Measurements from ENCODE around the gene GULP1. TPM values are rescaled to one million over a fixed set of nuclear protein-coding genes. Genes with fewer than 3 reads are reported as not detected.

The GULP1 gene
- total and polyA plus RNA-seq, 10 of the 15 experiments (the other 5 are each of a cell fraction or from before 2014, with no cell fraction given), result 0.02 to 1.3 (median 0.15) TPM; not detected in 5

DNA sequence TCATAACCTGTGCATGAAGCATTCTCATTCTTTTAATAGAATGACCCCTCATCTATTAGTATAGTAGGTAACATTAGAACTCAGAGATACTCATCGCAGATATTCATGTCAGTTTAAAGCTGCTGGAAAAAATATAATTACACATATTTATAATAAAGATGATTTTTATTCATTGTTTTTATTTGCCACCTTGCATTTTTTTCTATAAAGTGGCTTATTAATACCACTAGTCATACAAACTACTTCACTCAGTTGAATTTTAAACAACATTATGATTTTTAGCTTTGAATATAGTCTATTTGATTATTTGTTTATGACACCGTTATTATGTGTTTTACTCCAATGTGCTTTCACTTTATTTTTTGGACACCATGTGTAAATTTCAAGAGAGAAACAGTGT is 23.9 kb upstream of the GULP1 start:
- Histone ChIP-seq H3K4me2 (ENCODE audit: control insufficient read depth, insufficient read depth) (no peak overlapping the region), H3K9ac (ENCODE audit: control insufficient read depth, insufficient read depth, low read length) (no peak overlapping the region), H3K4me1 (ENCODE audit: control insufficient read depth, insufficient read depth, low read length) (no peaks in the 10 kb centered on the region), H4K20me1 (ENCODE audit: control insufficient read depth, insufficient read depth) (no peaks in the 10 kb centered on the region), H3K27me3 (replicated peaks in 1 of 2; ENCODE audit: control insufficient read depth in 2 of 2, insufficient read depth in 2 of 2, low read length in 1 of 2) (no peaks in the 10 kb centered on the region), H3K27ac (ENCODE audit: control insufficient read depth, insufficient read depth) (no peak overlapping the region), H3K36me3 (ENCODE audit: control insufficient read depth in 2 of 2, insufficient read depth in 2 of 2, low read length in 1 of 2) (no peaks in the 10 kb centered on the region), H3K9me3 (replicated peaks; ENCODE audit: control insufficient read depth, insufficient read depth, low read length) (no peaks in the 10 kb centered on the region), H2AFZ (ENCODE audit: control insufficient read depth, low read depth, low read length) (no peak overlapping the region), H3K4me3 (no peak overlapping the region), H3K79me2 (ENCODE audit: control insufficient read depth, insufficient read depth, low read length) (no peaks in the 10 kb centered on the region)
- POLR2A ChIA-PET, result no interaction called here
- SMC1A ChIA-PET (ENCODE audit: uncharacterized antibody, unreplicated experiment), result interaction anchor here (0.6 to 0.9 kb wide), 2 partner anchors 10 to 56 kb away, joined by 3 read pairs; no protein-coding TSS in a partner anchor
- DNase-seq (ENCODE audit: low read depth, low spot score), result no peak
- RAD21 ChIA-PET (ENCODE audit: unreplicated experiment), result no interaction called here
- TF ChIP-seq FOXK2 (IDR thresholded peaks at IDR 0.05) (no peak), HDAC6 (IDR thresholded peaks at IDR 0.05; ENCODE audit: unreplicated experiment) (no peak), EZH2 (IDR thresholded peaks at IDR 0.05; ENCODE audit: borderline replicate concordance, control insufficient read depth, low read depth, low read length) (no peak), ETV6 (conservative IDR thresholded peaks at IDR 0.05 in 1 of 2, IDR thresholded peaks at IDR 0.05 in 1 of 2; ENCODE audit: borderline replicate concordance in 1 of 2, low read depth in 1 of 2) (no peak), ZNF592 (IDR thresholded peaks at IDR 0.05) (no peak), EP300 (IDR thresholded peaks at IDR 0.05; ENCODE audit: borderline replicate concordance in 1 of 2, control insufficient read depth in 1 of 2, low read depth in 2 of 2, low read length in 2 of 2) (no peak), ZNF274 (IDR thresholded peaks at IDR 0.05; ENCODE audit: insufficient read depth, insufficient read length) (no peak), MTA2 (IDR thresholded peaks at IDR 0.05; ENCODE audit: low read depth) (no peak), NBN (IDR thresholded peaks at IDR 0.05) (no peak)
- TF ChIP-seq, protein P1, sequence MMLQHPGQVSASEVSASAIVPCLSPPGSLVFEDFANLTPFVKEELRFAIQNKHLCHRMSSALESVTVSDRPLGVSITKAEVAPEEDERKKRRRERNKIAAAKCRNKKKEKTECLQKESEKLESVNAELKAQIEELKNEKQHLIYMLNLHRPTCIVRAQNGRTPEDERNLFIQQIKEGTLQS (IDR thresholded peaks at IDR 0.05; ENCODE audit: borderline replicate concordance, extremely low read depth, low read depth, low read length), result no peak
- intact Hi-C loops (cut with micrococcal nuclease; ENCODE audit: unreplicated experiment) (no loop called here), in situ Hi-C loops (cut with MboI) (no loop called here)
- ATAC-seq, result no peak
- no TSS peak for BruUV-seq (replicated peaks)
- WGBS (ENCODE audit: insufficient coverage, insufficient replicate concordance, low lambda C conversion rate, missing lambda C conversion rate), result 18% methylated on average over 2 of the region's 2 CpGs
- CTCF ChIA-PET, result no interaction called here
- no peak for FAIRE-seq
